GM21360 (cell line): ENCODE measurements around the gene SLC29A3.
"Not testable (repeated sequence)": the region's sequence is repeated elsewhere in the genome, so short reads cannot be mapped to it uniquely, and the experiment has no call there.

Experiments used
- ATAC-seq: cut with Tn5 transposase; IDR thresholded peaks from one replicate; pipeline ENCODE4 v1.9.1; 2021; ENCODE audit warnings: mild to moderate bottlenecking, moderate library complexity; ENCODE audit not compliant: unreplicated experiment

SLC29A3 gene

DNA sequence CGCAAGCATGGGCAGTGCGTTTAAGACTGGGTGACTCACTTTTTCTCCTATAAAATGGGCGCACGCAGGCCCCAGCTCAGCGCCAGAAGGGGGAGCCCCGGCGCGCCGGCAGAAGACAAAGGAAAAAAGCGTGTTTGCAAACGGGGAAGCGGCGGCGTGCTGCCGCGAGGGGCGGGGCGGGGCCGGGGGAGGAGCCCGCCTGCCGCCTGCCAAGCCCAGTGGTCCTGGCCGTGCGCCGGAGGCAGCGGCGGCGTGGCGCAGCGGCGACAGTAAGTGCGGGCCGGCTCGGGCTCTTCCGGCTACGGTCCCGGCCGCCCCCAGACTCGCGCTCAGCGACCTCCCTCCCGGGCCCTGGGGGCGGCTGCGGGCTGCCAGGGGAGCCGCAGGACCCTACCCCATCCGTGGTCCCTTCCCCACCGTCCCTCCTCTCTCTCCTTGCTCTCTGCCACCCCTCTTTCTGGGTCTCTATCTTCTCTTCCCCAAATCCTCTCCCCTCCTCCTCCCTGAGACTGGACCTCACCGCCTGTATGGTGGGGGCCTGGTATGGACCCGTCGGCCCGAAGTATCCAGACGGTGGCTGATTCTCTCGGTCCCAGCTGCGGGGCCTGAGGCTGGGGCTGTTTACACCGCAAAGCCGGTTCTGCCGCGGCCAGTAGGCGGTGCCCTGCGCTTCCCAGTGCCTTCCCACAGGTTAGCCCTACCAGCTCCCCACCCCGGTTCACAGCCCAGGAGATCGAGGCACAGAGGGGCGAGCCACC, at the start of gene SLC29A3:
TSS of gene SLC29A3 (plus strand) at position 218 of the 758 bp plus-strand sequence. CDS start at position 269, 51 bp downstream.
- ATAC-seq: peak; percentile 57

DNA sequence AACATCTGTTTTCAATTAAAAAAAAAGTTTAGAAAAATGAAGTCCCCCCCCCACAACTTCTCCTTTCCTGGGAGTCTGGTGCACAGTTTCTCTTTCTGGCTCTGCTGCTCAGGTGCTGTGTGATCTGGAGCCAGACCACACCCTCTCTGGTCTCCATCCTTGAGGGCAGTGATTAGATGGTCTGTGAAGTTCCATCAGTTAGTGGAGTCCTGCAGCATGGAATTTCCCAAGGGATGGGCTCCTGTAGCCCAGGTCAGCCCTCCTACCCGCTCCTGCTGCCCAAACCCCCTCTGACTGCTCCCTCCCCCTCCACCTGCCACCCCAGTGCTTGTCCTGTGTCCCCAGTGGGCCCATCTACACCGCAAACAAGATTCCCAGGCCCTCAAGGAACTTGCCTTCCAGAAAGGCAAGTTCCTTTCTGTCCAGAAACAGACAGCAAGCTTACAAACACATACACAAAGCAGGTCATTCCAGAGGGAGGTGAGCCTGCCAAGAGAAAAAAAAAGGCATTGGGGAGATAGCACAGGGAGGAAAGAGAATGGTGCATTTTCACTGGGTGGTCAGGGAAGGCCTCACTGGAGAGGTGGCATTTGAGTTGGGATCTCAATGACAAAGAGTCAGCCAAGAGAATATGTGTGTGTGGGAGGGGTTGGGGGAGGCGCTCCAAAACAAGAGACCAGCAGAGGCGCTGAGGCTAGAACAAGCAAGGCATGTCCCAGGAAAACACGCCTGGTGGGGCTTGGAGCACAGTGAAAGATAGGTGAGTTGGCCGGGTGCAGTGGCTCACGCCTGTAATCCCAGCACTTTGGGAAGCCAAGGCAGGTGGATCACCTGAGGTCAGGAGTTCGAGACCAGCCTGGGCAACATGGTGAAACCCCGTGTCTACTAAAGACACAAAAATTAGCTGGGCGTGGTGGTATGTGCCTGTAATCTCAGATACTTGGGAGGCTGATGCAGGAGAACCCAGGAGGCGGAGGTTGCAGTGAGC, 49.5 kb upstream of the SLC29A3 start:
- ATAC-seq: no peak

DNA sequence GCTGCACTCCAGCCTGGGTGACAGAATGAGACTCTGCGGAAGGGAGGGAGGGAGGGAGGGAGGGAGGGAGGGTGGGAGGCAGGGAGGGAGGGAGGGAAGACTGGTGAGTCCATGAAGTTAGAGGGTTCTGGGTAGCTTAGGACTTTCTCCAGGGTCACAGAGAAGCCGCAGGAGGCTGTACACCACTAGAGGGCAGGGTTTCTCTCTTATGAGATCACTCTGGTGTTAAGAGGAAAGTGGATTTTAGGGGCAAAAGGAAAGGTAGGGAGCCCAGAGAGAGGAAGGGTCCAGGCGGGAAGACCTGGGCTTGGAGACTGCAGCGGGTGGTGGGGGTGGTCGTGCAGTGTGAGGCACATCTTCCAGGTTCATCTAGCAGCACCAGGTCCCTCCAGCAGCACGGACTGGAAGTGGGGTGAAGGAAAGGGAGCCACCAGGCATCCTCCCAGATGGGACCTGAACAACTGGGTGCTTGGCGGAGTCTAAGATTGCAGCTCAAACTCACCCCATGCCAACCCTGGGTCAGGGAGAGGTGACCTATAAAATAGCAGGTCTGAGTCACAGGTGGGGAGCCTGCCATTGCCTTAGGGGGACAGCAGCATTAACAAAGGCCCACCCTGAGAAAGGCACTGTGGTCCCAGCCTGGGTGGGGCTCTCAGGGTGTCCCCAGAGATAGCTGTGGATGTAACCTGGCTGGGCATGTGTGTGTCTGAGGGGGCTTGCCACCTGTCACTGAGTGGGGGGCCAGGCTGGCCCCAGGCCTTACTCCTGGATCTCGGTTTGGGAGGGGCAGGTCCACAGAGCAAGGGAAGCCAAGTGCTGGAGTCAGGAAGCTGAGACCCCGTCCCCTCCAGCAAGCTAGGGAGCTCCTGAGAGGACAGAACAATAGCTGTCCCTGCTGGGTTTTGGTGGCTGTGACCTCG, 48.5 kb upstream of the SLC29A3 start:
- ATAC-seq: no peak

DNA sequence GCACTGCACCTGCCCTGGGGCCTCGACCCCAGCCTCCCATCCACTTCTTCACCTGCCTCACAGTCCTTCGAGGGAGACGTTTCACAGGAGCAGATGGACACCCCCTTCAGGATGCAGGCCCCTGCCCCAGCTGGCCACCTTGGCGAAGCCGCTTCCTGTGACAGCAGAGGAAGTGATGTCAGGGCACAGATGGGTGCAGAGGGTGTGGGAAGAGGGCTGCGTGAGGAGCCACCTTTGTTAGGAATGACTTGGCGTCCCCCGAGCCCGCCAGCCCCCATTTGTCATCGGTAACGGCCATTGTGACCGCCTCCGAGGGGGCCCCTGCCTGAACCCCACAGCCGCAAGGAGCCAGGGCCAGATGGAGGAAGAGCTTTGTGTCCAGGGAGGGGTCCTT, 47.4 kb upstream of the SLC29A3 start:
- no peak for ATAC-seq

DNA sequence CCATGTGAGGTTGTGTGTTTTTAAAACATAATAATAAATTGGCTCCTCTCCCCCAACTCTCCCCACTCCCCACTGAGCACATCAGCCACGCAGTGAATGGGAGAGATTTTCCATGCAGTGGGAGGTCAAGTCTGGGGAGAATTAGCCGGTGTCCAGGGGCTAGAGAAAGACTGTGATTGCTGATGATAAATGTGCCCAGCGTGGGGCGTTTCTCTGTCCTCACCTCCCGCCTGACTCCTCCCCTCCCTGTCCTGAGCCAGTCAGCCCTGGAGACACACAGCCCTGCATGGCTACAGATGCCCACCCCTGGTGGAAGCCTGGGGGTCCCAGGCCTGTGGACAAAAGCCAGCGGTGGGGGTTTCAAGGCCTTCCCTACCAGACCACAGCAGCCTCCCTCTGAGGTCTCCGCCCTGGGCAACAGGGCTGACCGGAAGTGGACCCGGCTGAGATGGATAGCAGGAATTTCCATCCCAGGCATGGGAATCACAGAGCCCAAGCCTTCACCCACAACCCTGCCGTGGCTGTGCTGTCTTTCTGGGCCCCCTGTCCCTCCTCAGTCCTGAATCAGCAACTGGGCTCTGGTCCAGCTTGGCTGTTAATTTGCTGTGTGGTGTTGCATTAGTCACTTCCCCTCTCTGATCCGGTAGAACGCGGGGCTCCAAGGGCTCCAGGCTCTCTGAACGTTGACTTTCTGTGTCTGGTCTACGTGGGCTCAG, 46.8 kb upstream of the SLC29A3 start:
- no peak for ATAC-seq

DNA sequence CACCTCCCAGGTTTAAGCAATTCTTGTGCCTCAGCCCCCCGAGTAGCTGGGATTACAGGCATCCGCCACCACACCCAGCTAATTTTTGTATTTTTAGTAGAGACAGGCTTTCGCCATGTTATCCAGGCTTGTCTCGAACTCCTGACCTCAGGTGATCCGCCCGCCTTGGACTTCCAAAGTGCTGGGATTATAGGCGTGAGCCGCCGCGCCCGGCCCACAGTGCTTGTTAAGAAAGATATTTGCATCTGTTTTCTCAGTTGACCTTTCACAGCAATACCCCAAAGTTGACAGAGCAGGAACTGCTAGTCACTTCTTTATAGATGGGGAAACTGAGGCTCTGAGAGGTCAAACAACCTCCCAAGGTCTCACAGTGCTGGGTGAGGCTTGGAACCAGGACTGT, 46.1 kb upstream of the SLC29A3 start:
- not testable (repeated sequence) for ATAC-seq

DNA sequence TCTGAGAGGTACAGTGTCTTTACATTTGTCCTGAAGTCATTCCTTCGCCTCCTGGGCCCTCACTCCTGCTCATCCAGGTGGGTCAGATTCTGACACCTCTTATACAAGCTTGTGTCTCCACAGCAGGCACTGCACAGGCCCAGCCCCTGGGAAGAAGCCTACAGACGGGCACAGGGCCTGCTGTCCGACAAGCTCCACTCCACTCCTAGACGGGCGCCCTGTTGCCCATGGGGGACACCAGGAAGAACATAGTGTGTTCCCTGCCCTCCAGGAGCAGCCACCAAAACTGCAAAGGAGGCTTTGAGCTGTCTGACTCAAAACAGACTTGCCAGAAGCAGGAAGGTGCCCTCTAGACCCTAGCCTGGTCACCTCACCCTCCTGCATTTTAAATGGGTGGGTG, 45.6 kb upstream of the SLC29A3 start:
- ATAC-seq: no peak

DNA sequence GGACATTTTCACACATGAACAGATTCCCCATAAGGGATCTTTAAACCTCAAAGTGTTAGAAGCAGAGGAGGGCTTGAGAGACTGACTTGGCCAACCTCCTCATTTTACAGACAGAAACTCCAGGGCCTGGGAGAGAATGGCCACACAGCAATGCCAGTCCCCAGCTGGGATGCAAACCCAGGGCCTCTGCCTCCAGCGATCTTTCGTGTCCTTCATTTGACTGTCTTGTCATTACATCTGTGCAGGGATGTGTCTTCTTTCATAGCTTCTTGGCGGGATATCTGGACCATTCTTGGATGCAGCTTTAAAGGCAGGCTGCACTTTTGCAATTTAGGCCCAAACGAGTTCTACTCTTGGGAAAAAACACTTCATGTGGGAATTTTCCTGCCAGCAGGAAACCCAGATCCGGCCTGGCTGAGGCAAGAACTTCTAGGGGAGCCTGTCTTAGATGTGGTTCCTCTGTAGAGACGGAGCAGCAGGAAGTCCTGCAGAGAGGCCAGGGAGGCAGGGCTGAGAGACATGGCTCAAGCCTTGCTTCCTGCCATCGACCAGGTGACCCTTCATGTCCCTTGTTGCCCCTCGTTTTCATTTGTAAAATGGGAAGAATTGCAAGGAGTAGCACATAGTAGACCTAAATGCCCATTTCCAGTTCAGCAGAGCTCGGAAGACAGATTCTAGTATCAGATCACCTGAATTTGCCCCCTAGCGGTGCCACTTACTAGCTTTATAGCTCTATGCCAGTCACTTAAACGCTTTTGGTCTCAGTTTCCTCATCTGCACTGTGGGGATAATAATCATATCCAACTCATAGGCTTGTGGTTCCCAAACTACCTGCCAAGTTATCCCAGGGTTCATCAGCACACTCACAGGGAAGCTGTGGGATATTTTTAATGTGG, 43.9 kb upstream of the SLC29A3 start:
- ATAC-seq: no peak

DNA sequence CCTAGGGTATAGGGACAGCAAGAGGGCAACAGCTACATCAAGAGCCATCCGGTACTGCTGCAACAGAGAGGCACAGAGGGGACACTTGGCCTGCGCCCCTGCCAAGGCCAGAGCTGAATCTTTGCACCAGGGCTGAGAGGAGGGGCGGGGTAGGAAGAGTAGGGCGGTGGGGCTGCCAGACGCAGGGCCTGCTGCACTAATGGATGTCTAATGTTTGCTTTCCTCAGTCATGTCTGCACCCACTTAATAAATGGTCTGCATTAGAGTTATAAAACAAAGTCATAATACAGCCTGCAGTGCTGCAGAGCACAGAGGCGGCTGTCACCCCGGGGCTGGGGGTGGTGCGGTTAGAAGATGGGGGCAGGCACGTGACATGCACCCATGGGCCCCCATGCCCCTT, 42.2 kb upstream of the SLC29A3 start:
- ATAC-seq: no peak

DNA sequence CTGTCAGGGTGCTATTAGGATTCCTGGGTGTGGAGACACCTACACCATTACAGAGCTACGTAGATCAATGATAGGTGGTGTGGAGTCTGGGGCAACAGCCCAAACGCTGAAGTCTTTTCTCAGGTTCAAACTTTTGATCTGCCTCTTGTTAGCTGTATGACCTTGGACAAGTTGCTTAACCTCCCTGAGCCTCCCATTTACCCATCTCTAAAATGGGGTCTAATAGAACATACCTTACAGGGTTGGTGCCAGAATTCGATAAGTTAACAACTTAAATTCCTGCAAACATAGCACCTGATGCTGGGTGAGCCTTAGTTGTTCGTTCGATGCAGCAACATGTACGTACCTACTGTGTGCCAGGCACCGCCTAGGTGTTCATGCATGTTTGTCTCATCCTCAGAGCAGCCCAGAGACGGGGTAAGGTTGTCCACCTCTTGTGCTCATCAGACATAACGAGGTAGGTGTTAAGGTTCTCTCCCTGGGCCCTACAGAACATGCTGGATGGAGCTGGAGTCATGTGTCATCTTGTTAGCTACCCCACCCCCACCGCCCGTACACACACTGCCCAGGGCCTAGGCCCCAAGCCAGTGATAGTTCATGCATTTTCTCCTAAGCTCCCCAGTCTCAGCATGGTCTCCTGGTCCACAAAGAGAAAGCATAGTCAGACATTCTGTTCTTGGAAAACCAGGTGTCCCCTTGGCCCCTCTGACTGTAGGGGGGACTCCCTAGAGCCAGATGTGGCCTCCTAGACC, 41.0 kb upstream of the SLC29A3 start:
- ATAC-seq: no peak

DNA sequence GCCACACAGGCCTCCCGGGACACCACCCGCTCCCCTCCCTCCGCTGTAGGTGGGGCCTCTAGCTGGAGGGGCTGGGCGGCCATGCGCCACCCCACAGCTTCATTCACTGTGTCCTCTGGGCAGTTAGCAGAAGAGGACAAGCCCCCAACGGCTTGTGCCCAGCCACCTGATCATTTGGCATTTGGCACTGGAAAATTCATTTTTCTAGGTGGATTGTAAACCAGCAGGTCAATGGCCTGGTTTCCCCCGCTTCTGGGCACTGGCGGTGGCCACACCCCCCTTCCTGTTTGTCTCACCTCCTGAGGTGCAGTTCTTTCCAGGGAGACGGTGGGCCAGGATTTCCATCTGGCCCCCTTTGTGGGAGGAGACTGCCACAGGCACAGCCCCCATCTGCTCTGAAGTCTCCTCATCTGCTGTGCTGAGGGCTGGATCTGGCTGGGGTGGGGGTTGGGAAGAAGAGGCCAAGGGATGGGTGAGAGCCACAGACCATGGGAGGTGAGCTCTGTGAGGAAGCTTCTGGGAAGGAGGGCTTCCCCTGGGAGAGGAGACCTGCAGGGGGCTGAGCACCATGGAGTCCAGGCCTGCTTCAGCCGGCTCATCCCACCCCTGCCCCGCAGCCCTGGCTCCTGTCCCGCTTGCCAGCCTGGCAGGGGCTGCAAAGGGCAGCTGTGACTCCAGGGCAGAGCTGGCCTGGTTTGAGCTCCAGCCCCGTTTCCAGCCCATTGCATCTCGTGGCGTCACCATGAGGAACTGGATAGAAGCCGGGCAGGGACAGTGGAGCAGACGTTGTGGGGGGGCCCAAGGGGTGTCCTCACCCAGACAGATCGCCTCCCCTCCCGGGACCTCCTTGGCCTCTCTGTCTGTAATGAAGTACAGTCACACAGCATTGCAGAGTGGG, 40.1 kb upstream of the SLC29A3 start:
- no peak for ATAC-seq

DNA sequence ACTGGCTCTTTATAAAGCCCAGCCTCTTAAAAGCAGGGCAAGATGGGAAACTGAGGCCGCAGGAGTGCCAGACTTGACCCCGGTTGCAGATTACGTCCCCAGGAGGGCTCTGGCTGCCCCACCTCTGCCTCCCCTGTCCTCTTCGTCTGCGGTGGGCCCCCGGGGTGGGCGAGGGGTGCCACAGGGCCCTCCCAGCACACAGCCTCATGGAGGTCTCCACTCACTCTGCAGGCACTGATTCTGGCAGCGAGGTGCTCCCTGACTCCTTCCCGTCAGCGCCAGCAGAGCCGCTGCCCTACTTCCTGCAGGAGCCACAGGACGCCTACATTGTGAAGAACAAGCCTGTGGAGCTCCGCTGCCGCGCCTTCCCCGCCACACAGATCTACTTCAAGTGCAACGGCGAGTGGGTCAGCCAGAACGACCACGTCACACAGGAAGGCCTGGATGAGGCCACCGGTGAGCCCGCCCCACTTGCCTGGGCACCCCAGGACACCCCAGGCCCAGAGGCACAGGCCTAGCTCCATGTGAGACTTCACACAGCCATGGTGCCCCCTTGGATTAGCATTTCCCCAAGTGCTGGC, 39.4 kb upstream of the SLC29A3 start:
- ATAC-seq: no peak

DNA sequence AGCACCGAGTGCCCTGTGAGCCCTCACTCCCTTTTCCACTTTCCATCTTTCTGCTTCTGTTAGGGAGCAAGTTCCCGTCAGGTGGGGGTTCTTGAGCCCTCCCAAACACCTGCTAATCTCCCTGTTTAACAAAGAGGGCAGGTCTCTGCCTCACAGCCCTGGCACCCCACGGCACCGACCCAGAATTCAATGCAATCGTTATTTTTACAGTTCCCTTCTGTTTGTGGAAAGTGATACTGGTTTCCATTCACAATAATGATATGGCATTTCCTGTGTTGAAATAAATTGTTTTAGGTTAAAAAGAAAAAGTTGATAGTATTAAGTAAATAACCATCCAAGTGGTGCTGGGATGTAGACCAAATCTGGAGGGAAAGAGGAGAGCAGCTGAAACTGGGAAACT, 38.8 kb upstream of the SLC29A3 start:
- no peak for ATAC-seq

DNA sequence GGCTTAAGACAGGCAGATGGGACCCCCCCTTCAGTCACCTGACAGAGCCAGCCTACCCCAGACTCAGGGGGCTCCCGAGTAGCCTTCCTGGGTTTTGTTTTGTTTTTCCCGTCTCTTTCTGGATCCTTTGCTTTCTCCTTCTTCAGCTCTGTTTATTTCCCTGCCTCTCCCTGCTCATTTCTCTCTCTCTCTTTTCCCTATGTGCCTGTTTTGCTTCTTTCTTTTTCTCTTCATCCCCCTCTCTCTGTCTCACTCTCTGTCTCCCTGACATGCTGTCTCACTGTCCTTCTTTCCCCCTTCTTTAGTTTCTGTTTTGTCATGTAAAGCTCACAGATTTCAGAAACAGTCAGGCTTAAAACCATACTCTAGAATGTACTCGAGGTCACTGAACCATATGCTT, 38.2 kb upstream of the SLC29A3 start:
- ATAC-seq: no peak

DNA sequence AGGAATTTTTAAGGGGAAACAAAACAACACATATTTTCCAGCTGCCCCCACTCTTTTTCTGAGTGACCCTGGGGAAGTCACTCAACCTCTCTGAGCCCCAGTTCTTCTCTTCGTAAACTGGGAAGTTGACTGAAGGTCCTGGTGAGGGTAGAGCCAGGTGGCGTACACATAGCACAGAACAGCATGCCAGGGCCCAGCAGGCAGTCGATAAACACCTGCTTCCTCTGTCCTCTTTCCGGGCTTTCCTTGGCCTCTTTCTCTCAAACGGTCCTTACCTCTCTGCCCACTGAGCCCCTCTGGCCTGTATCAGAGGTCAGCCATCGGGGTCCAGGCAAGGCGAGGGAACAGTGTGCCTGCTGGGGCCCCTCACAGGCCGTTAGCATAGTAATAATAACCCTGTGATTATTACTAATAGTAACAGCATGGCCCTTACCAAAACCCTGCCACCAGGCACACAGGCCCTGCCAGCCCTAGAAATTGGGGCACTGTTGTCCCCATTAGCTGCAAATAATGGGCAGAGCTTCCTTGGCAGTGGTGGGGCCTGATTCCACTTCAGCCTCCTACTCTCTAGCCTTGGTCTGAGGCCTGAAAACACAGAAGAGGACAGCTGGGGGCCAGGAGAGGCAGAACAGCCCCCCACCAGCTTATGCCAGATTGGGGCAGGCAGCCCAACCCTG, 37.3 kb upstream of the SLC29A3 start:
- no peak for ATAC-seq

DNA sequence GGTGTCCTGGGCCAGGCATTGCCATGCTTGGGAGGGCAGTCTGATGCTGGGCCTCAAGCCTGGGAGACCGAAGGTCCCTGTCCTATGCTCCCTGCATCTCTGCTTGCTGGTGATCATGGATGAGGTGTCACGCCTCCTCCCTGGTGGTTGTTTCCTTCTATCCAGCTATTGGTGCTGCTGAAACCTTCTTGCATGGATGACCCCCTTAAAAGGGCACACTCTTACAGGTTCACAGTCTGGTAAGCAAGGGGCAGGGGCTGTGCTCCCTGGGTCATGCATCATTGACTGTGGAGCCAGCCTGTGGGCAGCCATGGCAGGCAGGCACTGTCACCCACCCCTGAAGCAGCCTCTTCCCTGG, 36.8 kb upstream of the SLC29A3 start:
- ATAC-seq: no peak

DNA sequence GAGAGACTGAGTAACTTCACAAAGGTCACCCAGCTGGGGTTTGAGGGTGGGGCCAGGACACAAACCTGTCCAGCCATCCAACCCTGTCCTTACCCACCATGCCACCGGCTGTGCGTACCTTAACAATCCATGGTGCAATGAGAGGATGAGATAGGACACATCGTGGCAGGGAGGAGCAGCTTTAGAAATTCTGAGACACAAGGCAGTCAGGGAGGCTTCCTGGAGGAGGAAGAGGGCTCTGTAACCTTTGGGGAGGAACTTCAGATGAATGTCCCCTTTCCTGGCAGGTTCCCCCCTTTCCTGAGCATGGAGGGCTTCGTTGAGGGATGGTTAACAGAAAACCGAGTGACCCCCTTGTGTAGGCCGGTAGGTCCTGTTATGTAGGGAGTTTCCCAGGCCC, 35.6 kb upstream of the SLC29A3 start:
- ATAC-seq: no peak
